Head of caudate nucleus (tissue), 42 donors: ENCODE measurements around the gene NCSTN.

Source experiments
- DNase-seq, 42 donors: peaks; one replicate each; pipeline versions ENCODE4 v3.0.0 to v3.0.0-alpha.2; 2020 to 2021; ENCODE audit warnings: mixed read lengths in 7 of 42
- intact Hi-C: fragments of 100-400 bp; cut with DNase I; formaldehyde crosslinking; loops from one replicate; pipeline ENCODE4 v1.15.0; 2022

NCSTN gene

DNA sequence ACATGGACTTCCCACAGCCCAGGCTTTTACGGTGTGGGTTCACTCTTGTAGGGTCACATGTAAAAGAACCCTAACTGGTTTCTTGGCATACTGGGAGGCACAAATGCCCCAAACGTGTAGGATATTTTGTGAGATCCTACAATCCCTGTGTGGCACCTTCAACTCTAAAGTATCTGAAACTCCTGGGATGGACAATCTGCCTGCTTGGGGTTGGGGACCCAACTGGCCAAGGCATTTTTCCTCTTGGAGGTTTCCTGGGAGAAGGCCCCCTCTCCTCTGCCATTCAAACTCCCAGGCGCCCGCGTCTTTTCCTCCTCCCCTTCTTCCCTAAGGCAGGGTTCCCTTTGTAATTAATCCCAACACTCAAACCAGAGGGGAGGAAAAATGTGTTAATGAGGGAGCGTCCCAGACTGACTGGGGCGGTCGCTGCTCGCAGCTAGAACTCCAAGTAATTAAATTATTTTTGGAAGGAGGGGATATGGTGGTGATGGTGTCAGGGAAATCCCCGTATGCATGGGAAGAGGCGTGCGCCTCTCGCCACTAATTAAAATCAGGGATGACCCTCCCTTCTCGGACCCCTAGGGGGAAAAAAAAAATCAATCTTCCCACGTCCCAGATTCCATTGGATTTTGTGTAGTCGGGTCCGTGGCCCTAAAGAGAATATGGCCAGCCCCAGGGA lies 56.5 kb downstream of the NCSTN start:
- peak in 3 of 42 donors; percentile 17 to 43 (median 36) for DNase-seq
- intact Hi-C loops: no loop called here

- intact Hi-C loops: no loop called here
- peak; percentile 42 to 90 (median 80) for DNase-seq
Measured at GRCh38 chr1:160400223-160400645, 57.1 kb downstream of the NCSTN start, which contains the start of gene VANGL2. TSS of gene VANGL2 (plus strand) at chr1:160400564. CDS start at chr1:160415838, 15,274 bp downstream.

- intact Hi-C loops: no loop called here
- peak in 13 of 42 donors; percentile 12 to 47 (median 30) for DNase-seq
Measured at GRCh38 chr1:160400646-160401486, 57.7 kb downstream of the NCSTN start.

DNA sequence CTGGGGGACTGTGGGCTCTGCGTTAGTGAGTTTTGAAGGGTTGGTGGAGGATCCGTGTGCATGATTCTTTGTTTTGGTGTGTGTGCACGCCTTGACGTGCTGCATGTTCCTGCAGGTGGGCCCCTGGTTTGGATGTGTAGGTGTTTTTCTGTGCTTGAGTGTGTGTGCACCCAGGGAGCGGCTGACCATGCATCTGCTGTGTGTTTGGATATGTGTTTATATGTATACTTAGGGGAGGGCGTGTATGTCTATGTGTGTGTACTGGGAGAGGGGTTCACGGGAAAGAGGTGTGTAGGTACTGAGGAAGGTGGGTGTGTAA lies 58.3 kb downstream of the NCSTN start:
- intact Hi-C loops: no loop called here
- DNase-seq: peak in 1 of 42 donors; percentile 41

DNA sequence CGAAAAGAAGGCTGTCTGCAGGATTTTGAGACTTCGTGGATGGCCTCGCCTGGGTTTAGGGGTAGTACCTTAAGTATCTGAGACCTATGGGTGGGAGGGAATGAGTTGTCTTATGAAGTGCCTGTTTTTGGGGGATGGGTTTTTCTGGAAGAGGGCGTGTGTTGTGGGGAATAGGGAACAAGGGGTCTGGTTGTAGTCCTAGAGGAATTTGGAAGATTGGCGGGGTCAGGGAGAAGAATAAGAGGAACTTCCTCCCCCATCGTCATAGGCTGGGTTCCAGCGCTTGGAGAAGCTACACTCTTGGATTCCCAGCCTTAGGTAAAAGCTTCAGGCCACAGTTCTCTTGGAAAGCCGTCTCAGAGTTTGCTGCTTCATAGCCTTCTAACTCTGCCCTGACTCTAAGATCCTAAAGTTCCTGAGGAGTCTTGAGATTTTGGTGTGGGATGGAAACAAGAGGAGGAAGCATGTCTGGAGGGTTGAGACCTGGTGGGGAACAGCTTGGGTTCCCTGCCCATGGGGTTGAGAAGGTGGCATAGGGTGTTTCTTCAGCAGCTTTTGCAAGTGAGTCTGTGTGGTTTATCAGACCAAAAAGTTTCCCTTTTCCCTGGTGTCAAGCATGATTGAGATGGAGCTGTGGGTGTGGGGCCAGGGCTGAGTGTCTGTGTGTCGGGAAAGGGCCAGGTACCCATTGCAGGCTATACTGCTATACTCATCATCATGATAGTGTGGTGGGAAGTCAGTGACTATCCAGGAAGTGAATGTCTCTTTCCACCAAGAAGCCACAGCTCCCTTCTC lies 59.0 kb downstream of the NCSTN start:
- DNase-seq: peak in 4 of 42 donors; percentile 2 to 28 (median 6)
- intact Hi-C loops: no loop called here

GRCh38 chr1:160403244-160403643 lies 60.1 kb downstream of the NCSTN start:
- intact Hi-C loops: no loop called here

DNA sequence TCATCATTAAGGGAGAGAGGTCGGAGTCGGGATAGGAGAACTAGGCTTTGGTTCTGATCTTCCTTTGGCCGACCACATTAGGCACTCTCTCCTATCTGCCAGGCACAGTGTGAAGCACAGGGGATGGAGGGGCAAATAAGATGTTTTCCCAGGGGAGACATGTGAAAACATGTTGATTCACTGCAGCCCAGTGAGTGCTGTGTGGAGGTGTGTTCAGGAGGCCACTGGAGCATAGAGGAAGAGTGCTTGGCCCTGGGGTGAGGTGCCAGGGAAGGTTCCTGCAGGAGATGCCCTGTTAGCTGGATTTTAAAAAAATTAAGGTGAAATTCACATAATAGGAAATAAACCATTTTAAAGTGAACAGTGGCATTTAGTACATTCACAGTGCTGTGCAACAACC lies 60.9 kb downstream of the NCSTN start:
- peak in 2 of 42 donors; percentile 1 to 26 for DNase-seq
- intact Hi-C loops: no loop called here

More at GRCh38 chr1:160403244-160403643, 60.1 kb downstream of the NCSTN start:
- peak in 2 of 42 donors; percentile 10 to 32 for DNase-seq

DNA sequence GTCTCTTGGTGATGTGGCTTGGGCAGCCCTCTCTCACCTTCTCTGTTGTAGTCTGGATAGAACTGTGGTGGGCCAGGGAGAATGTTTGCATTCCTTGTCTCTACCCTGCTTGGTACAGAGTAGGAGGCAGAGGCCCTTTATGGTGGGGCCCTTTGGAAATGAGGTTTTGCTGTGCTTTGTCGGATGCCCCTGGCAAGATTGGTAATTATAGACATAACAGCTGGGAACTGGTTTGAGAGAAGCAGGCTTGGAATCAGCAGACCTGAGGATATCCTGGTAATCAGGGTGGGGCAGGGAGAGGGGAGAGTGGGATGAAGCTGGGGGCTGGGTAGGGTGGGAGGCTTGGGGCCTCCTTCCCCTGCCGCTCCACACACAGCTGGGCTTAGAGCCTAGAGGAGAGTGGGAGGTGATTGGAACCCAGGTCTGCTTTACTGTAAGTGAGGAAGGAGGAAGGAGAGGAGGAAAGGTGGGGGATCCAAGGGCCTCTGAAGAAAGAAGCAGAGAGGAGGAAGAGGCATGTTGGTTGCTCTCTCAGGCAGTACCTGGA lies 62.2 kb downstream of the NCSTN start:
- intact Hi-C loops: no loop called here
- peak in 4 of 42 donors; percentile 5 to 25 (median 8) for DNase-seq

DNA sequence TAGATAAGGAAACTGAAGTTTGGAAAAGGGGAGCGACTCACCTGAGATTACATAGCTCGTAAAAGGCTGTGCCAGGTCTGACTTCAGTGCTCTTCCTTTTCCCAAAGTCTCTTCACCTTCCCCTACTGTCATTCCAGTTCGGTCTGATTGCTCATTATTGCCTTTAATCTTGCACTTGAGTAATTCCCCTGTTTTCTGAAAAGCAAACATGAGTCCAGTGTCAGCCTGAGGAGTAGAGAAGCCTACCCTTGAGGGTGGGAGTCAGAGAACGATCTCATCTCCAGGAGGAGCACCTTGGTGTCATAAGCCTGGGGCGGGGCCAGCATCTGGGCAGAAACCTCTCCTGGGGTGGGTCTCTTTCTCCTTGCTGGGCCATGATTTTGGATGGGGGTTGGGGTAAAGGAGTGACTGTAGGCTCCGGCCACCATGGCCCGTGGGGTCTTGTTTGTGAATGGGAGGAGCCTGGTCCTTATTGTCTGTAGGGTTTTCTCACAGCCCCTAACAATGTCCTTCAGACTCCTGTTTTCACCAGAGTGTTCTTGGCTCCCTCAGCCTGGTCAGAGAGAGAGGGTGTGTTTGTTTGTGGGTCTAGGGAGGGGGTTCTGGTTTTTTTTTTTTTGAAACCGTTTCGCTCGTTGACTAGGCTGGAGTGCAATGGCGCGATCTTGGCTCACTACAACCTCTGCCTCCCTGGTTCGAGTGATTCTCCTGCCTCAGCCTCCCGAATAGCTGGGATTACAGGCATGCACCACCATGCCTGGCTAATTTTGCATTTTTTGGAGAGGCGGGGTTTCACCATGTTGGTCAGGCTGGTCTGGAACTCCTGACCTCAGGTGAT lies 63.2 kb downstream of the NCSTN start:
- peak in 2 of 42 donors; percentile 15 to 28 for DNase-seq

GRCh38 chr1:160407839-160408801 lies 64.9 kb downstream of the NCSTN start:
- peak in 1 of 42 donors; percentile 8 for DNase-seq

More for the DNA sequence above, 63.2 kb downstream of the NCSTN start:
- intact Hi-C loops: no loop called here

More at GRCh38 chr1:160407839-160408801, 64.9 kb downstream of the NCSTN start:
- intact Hi-C loops: no loop called here
